H1 (cell line): ENCODE data around the gene ARHGEF28. TPM values are rescaled to one million over a fixed set of nuclear protein-coding genes. Genes with fewer than 3 reads are reported as not detected.

Experiments used
- CTCF ChIA-PET: fragments of 300-600 bp; sonication (Branson Sonifier 250); formaldehyde crosslinking; loops from one replicate; lab custom pipeline; 2021; ENCODE audit not compliant: partially characterized antibody; lab: Charles Lee
- POLR2A ChIA-PET: fragments of 300-600 bp; sonication (Branson Sonifier 250); formaldehyde crosslinking; loops from one replicate; lab custom pipeline; 2021; ENCODE audit warnings: inconsistent platforms; ENCODE audit not compliant: partially characterized antibody; lab: Charles Lee
- DNase-seq, 2 experiments: peaks; one replicate each; pipeline versions ENCODE4 v3.0.0 to v3.0.0-alpha.2; 2010 to 2022; ENCODE audit warnings: low spot score in 2 of 2, low read depth in 1 of 2, mixed read lengths in 1 of 2
- FAIRE-seq: peaks from 2 replicates; lab custom pipeline; 2011; peaks lifted over from hg19 to GRCh38; lab: Jason Lieb, UNC
- H2AFZ ChIP-seq: 2 replicates; pipeline ENCODE4 v1.8.1; 2012; ENCODE audit warnings: low read length, inconsistent platforms
- H2AK5ac ChIP-seq: 2 replicates; pipeline ENCODE4 v1.6.1; 2013; ENCODE audit warnings: low read depth, low read length
- H2BK120ac ChIP-seq: replicated peaks from 2 replicates; pipeline ENCODE3; 2013; ENCODE audit warnings: low read depth, low read length, inconsistent platforms
- H2BK12ac ChIP-seq: 2 replicates; pipeline ENCODE4 v1.6.1; 2013; ENCODE audit warnings: low read depth, low read length
- H2BK15ac ChIP-seq: 2 replicates; pipeline ENCODE4 v1.6.1; 2013; ENCODE audit warnings: low read length
- H2BK20ac ChIP-seq: 2 replicates; pipeline ENCODE4 v1.6.1; 2013; ENCODE audit warnings: low read length
- H2BK5ac ChIP-seq: 2 replicates; pipeline ENCODE4 v1.6.1; 2013; ENCODE audit warnings: low read depth, low read length
- H3K14ac ChIP-seq: 2 replicates; pipeline ENCODE4 v1.6.1; 2013; ENCODE audit warnings: inconsistent platforms; ENCODE audit not compliant: insufficient read length
- H3K18ac ChIP-seq: 2 replicates; pipeline ENCODE4 v1.6.1; 2013; ENCODE audit warnings: low read length; ENCODE audit errors: extremely low read depth
- H3K23ac ChIP-seq: 2 replicates; pipeline ENCODE4 v1.6.1; 2013; ENCODE audit warnings: inconsistent platforms; ENCODE audit not compliant: insufficient read length
- H3K23me2 ChIP-seq: 2 replicates; pipeline ENCODE4 v1.6.1; 2013; ENCODE audit warnings: low read depth, low read length
- H3K27ac ChIP-seq: 2 replicates; pipeline ENCODE4 v1.6.1; 2011; ENCODE audit warnings: low read depth, low read length, inconsistent platforms
- H3K27me3 ChIP-seq, 4 experiments: replicated peaks in 1 of 4; 1 replicate in 1 of 4; 2 replicates in 3 of 4; pipeline versions ENCODE4 v1.6.1 to v1.8.1; 2011 to 2013; ENCODE audit warnings: low read length in 3 of 4, mild to moderate bottlenecking in 3 of 4, inconsistent platforms in 2 of 4, mixed read lengths in 2 of 4, moderate library complexity in 1 of 4; ENCODE audit not compliant: control insufficient read depth in 3 of 4, insufficient read depth in 3 of 4; ENCODE audit errors: extremely low read depth in 1 of 4
- H3K36me3 ChIP-seq, 4 experiments: 2 replicates each; pipeline versions ENCODE4 v1.6.1 to v1.8.1; 2011 to 2013; ENCODE audit warnings: mild to moderate bottlenecking in 4 of 4, low read length in 3 of 4, moderate library complexity in 2 of 4, control low read depth in 1 of 4, inconsistent platforms in 1 of 4; ENCODE audit not compliant: insufficient read depth in 4 of 4, control insufficient read depth in 2 of 4
- H3K4ac ChIP-seq: replicated peaks from 2 replicates; pipeline ENCODE3; 2013; ENCODE audit warnings: low read length, low read depth, mixed read lengths, inconsistent platforms; ENCODE audit not compliant: insufficient read length
- H3K4me1 ChIP-seq, 4 experiments: replicated peaks in 1 of 4; 1 replicate in 1 of 4; 2 replicates in 3 of 4; pipeline versions ENCODE4 v1.6.1 to v1.8.1; 2011 to 2013; ENCODE audit warnings: low read length in 3 of 4, inconsistent platforms in 2 of 4, mixed read lengths in 1 of 4; ENCODE audit not compliant: insufficient read depth in 4 of 4, control insufficient read depth in 3 of 4
- H3K4me2 ChIP-seq, 2 experiments: 2 replicates each; pipeline versions ENCODE4 v1.6.1 to v1.8.1; 2011 to 2013; ENCODE audit warnings: low read depth in 2 of 2, low read length in 2 of 2, control low read depth in 1 of 2, inconsistent platforms in 1 of 2, mild to moderate bottlenecking in 1 of 2; ENCODE audit not compliant: insufficient read depth in 1 of 2
- H3K4me3 ChIP-seq, 4 experiments: fragments of 200-600, 300-600 bp in 1 of 4; sonication (generic), shearing (Covaris generic), sonication (Bioruptor Twin) in 1 of 4; 2 replicates each; pipeline versions ENCODE4 v1.5.1 to v1.8.1; 2011 to 2016; ENCODE audit warnings: low read length in 4 of 4, low read depth in 3 of 4, control low read depth in 2 of 4, inconsistent platforms in 2 of 4, mild to moderate bottlenecking in 2 of 4, mixed read lengths in 1 of 4, moderate library complexity in 1 of 4; ENCODE audit not compliant: insufficient read depth in 2 of 4; ENCODE audit errors: extremely low read depth in 1 of 4
- H3K56ac ChIP-seq: replicated peaks from 2 replicates; pipeline ENCODE3; 2013; ENCODE audit warnings: low read depth, mild to moderate bottlenecking, mixed read lengths, low read length, inconsistent platforms; ENCODE audit not compliant: insufficient read length
- H3K79me1 ChIP-seq: 2 replicates; pipeline ENCODE4 v1.6.1; 2013; ENCODE audit warnings: low read depth, low read length, control low read depth
- H3K79me2 ChIP-seq, 2 experiments: 2 replicates each; pipeline versions ENCODE4 v1.6.1 to v1.8.1; 2012 to 2013; ENCODE audit warnings: low read length in 2 of 2, mild to moderate bottlenecking in 2 of 2, inconsistent platforms in 1 of 2; ENCODE audit not compliant: insufficient read depth in 2 of 2, control insufficient read depth in 1 of 2
- H3K9ac ChIP-seq, 4 experiments: replicated peaks in 1 of 4; 1 replicate in 1 of 4; 2 replicates in 3 of 4; pipeline versions ENCODE4 v1.6.1 to v1.8.1; 2011 to 2013; ENCODE audit warnings: low read depth in 3 of 4, low read length in 3 of 4, control low read depth in 2 of 4, mild to moderate bottlenecking in 2 of 4, moderate library complexity in 2 of 4, inconsistent platforms in 1 of 4; ENCODE audit errors: extremely low read depth in 1 of 4
- H3K9me3 ChIP-seq, 2 experiments: 2 replicates each; pipeline versions ENCODE4 v1.6.1 to v1.8.1; 2012 to 2013; ENCODE audit warnings: mild to moderate bottlenecking in 2 of 2, moderate library complexity in 2 of 2, control low read depth in 1 of 2, inconsistent platforms in 1 of 2, low read depth in 1 of 2, low read length in 1 of 2, mixed read lengths in 1 of 2; ENCODE audit not compliant: insufficient read depth in 2 of 2
- H4K20me1 ChIP-seq, 2 experiments: replicated peaks in 1 of 2; 2 replicates each; pipeline versions ENCODE3 to v1.8.1; 2011 to 2013; ENCODE audit warnings: inconsistent platforms in 2 of 2, low read length in 2 of 2, mild to moderate bottlenecking in 1 of 2; ENCODE audit not compliant: insufficient read depth in 2 of 2, control insufficient read depth in 1 of 2
- H4K5ac ChIP-seq: 2 replicates; pipeline ENCODE4 v1.6.1; 2013; ENCODE audit warnings: low read length, low read depth, mixed read lengths, inconsistent platforms; ENCODE audit not compliant: insufficient read length
- H4K8ac ChIP-seq: 2 replicates; pipeline ENCODE4 v1.8.0; 2013; ENCODE audit warnings: mild to moderate bottlenecking, moderate library complexity, low read length, inconsistent platforms; ENCODE audit not compliant: insufficient read depth; ENCODE audit errors: extremely low read depth
- H4K91ac ChIP-seq: replicated peaks from 2 replicates; pipeline ENCODE3; 2013; ENCODE audit warnings: low read length, mixed read lengths, inconsistent platforms; ENCODE audit not compliant: insufficient read length
- BACH1 ChIP-seq: IDR thresholded peaks from 2 replicates; pipeline ENCODE4 v1.6.1; 2012; ENCODE audit warnings: low read length, improper control_type of control experiment
- CBX5 ChIP-seq: fragments of 300-800, 300-1000 bp; sonication (generic); IDR thresholded peaks from 2 replicates; pipeline ENCODE4 v1.7.1; 2016; ENCODE audit warnings: antibody characterized with exemption, low read length, low read depth
- CREB1 ChIP-seq: IDR thresholded peaks from 2 replicates; pipeline ENCODE4 v1.6.1; 2012; ENCODE audit warnings: inconsistent platforms
- CTBP2 ChIP-seq: IDR thresholded peaks from 2 replicates; pipeline ENCODE4 v1.7.0; 2011; ENCODE audit warnings: borderline replicate concordance, mild to moderate bottlenecking, moderate library complexity, mixed read lengths, low read length; ENCODE audit not compliant: insufficient read depth, insufficient read length
- JUND ChIP-seq: IDR thresholded peaks from 2 replicates; pipeline ENCODE4 v1.6.1; 2011; ENCODE audit warnings: mild to moderate bottlenecking, improper control_type of control experiment, low read length
- RAD21 ChIP-seq, 2 experiments: IDR thresholded peaks in 1 of 2; conservative IDR thresholded peaks in 1 of 2; 2 replicates each; pipeline ENCODE4 v1.6.1; 2011; ENCODE audit warnings: low read depth in 2 of 2, low read length in 2 of 2, improper control_type of control experiment in 1 of 2, inconsistent platforms in 1 of 2, mild to moderate bottlenecking in 1 of 2, moderate library complexity in 1 of 2
- RBBP5 ChIP-seq: IDR thresholded peaks from 2 replicates; pipeline ENCODE4 v1.7.1; 2012; ENCODE audit warnings: low read depth, mild to moderate bottlenecking, inconsistent platforms, low read length, moderate library complexity, borderline replicate concordance
- RNF2 ChIP-seq: fragments of 200-900, 300-1000 bp; sonication (generic); IDR thresholded peaks from 2 replicates; pipeline ENCODE4 v1.7.1; 2016; ENCODE audit warnings: borderline replicate concordance, low read depth, mild to moderate bottlenecking, antibody characterized with exemption, low read length; ENCODE audit not compliant: poor library complexity, severe bottlenecking; ENCODE audit errors: missing control alignments
- RXRA ChIP-seq: IDR thresholded peaks from 2 replicates; pipeline ENCODE4 v1.6.1; 2011; ENCODE audit warnings: low read depth, mild to moderate bottlenecking, low read length, moderate library complexity; ENCODE audit not compliant: insufficient read depth
- SIX5 ChIP-seq: IDR thresholded peaks from 2 replicates; pipeline ENCODE4 v1.6.1; 2011; ENCODE audit warnings: mild to moderate bottlenecking, low read depth, low read length
- SP1 ChIP-seq: IDR thresholded peaks from 2 replicates; pipeline ENCODE4 v1.6.1; 2011; ENCODE audit warnings: low read depth, low read length
- TCF12 ChIP-seq: IDR thresholded peaks from 2 replicates; pipeline ENCODE4 v1.6.1; 2011; ENCODE audit warnings: low read depth, mild to moderate bottlenecking, low read length
- WGBS, 2 experiments: shearing (Covaris generic) in 1 of 2; methylation state at CpG; one replicate each; pipeline versions ENCODE4 v1.1.6 to v1.1.7; 2013 to 2015; ENCODE audit warnings: low lambda C conversion rate in 2 of 2, mixed read lengths in 2 of 2, inconsistent platforms in 1 of 2, low coverage in 1 of 2, missing lambda C conversion rate in 1 of 2; ENCODE audit not compliant: insufficient replicate concordance in 2 of 2, insufficient coverage in 1 of 2, insufficient read length in 1 of 2; ENCODE audit errors: extremely low coverage in 1 of 2, missing lambda C conversion rate in 1 of 2; 5-methylcytosine and 5-hydroxymethylcytosine counted together
- polyA plus RNA-seq, 7 experiments: library from polyadenylated mRNA; depleted of rRNA in 3 of 7; stranded (reverse) in 5 of 7; unstranded in 2 of 7; fragments of >200 nt in 5 of 7; fragments of 200-250 nt in 2 of 7; gene quantifications; 1 replicate in 5 of 7; 2 replicates in 1 of 7; 4 replicates in 1 of 7; pipeline versions ENCODE4 v1.2.1 to v1.2.3, GENCODE V29; 2011 to 2013; ENCODE audit warnings: missing spikeins in 2 of 7, mixed read lengths in 2 of 7
- total RNA-seq: library from RNA; stranded (reverse); fragmentation: NEBNext Ultra II Directional; extraction: Animal tissue kit (Norgen Biotek cat#: 25700); gene quantifications from 2 replicates; pipeline ENCODE4 v1.2.1, GENCODE V29; 2021
- TF ChIP-seq, protein P1 (sequence below): IDR thresholded peaks from 2 replicates; pipeline ENCODE4 v1.6.1; 2012; ENCODE audit warnings: inconsistent platforms
- TF ChIP-seq, protein P2 (sequence below): IDR thresholded peaks from 2 replicates; pipeline ENCODE4 v1.6.1; 2012; ENCODE audit warnings: inconsistent platforms

Gene ARHGEF28
- total and polyA plus RNA-seq, 2 of the 8 experiments (the other 6 are each of a cell fraction or from before 2014, with no cell fraction given) = 0.33 to 1.0 TPM

DNA sequence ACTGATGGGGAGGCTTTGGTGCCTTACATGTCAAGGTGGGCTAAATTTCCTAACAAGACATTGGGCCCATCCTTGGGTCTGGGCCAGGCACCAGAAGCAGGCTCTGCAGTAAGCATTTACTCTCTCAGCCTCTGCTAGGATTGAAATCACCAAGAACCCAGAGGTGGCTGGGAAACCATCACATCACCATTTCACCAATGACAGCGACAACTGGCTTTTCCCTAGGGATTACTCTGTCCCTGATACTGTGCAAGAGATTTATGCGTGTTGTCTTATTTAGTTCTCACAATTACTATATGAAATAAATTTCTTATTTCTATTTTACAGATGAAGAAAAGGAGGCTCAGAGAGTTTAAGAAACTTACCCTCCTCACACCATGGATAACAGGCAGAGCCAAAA is 342.2 kb downstream of the ARHGEF28 start:
- Histone ChIP-seq H3K23ac (no peak overlapping the region), H3K23me2 (no peaks in the 10 kb centered on the region), H2AFZ (no peak overlapping the region), H2BK15ac (no peak overlapping the region), H3K9ac (no peak overlapping the region), H4K5ac (no peak overlapping the region), H2AK5ac (no peak overlapping the region), H2BK12ac (no peak overlapping the region), H2BK120ac (no peak overlapping the region), H3K14ac (no peak overlapping the region), H2BK5ac (no peak overlapping the region), H3K4me2 (no peak overlapping the region), H3K56ac (no peak overlapping the region), H3K4me1 (no peaks in the 10 kb centered on the region), H4K20me1 (no peaks in the 10 kb centered on the region), H3K4ac (no peak overlapping the region), H3K9me3 (no peaks in the 10 kb centered on the region), H3K27ac (no peak overlapping the region), H3K36me3 (no peaks in the 10 kb centered on the region), H3K18ac (no peak overlapping the region), H4K8ac (no peak overlapping the region), H3K79me1 (no peaks in the 10 kb centered on the region), H4K91ac (no peak overlapping the region), H3K27me3 (no peaks in the 10 kb centered on the region), H3K4me3 (no peak overlapping the region), H3K79me2 (no peaks in the 10 kb centered on the region), H2BK20ac (no peak overlapping the region)
- WGBS, 2 experiments = 98% methylated on average over 2 of the region's 2 CpGs; no CpG with 5 or more reads in 1 of the 2 experiments
- FAIRE-seq (no peak), DNase-seq (no peak)
- POLR2A ChIA-PET = no interaction called here
- CTCF ChIA-PET = interaction anchor here (1.2 to 1.3 kb wide), 2 partner anchors 9 to 22 kb away, joined by 3 to 4 read pairs; no protein-coding TSS in a partner anchor
- no peak for TF ChIP-seq CBX5
- no peak for TF ChIP-seq RAD21 (IDR thresholded peaks at IDR 0.05 in 1 of 2, conservative IDR thresholded peaks at IDR 0.05 in 1 of 2; ENCODE audit: low read depth in 2 of 2, low read length in 2 of 2)
- TF ChIP-seq RNF2 = no peak
- TF ChIP-seq RXRA = no peak
- TF ChIP-seq JUND = no peak
- TF ChIP-seq TCF12 = no peak
- TF ChIP-seq SP1 = no peak
- TF ChIP-seq SIX5 = no peak
- TF ChIP-seq CTBP2 = no peak
- TF ChIP-seq, protein P1, sequence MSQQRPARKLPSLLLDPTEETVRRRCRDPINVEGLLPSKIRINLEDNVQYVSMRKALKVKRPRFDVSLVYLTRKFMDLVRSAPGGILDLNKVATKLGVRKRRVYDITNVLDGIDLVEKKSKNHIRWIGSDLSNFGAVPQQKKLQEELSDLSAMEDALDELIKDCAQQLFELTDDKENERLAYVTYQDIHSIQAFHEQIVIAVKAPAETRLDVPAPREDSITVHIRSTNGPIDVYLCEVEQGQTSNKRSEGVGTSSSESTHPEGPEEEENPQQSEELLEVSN = no peak
- no peak for TF ChIP-seq RBBP5
- no peak for TF ChIP-seq BACH1
- TF ChIP-seq CREB1 = no peak
- TF ChIP-seq, protein P2, sequence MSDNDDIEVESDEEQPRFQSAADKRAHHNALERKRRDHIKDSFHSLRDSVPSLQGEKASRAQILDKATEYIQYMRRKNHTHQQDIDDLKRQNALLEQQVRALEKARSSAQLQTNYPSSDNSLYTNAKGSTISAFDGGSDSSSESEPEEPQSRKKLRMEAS = no peak
